SK-N-SH treated with all-trans-retinoic acid at 6 μM for 48 hours (cell line): ENCODE results near the gene DEAF1.

Experiments used
- ARNTL ChIP-seq: fragments of 450-650 bp; formaldehyde crosslinking; IDR thresholded peaks from 2 replicates; pipeline ENCODE4 v1.5.0; 2020; ENCODE audit warnings: low read depth, mild to moderate bottlenecking, moderate library complexity, borderline replicate concordance
- BACH2 ChIP-seq: fragments of 250-450 bp; sonication (Bioruptor Pico); IDR thresholded peaks from 2 replicates; pipeline ENCODE4 v1.9.0; 2021; ENCODE audit warnings: mild to moderate bottlenecking, borderline replicate concordance
- CSDC2 ChIP-seq: fragments of 250-450 bp; sonication (Bioruptor Pico); IDR thresholded peaks from 2 replicates; pipeline ENCODE4 v1.5.0; 2020; ENCODE audit warnings: mild to moderate bottlenecking, moderate library complexity
- PATZ1 ChIP-seq: fragments of 250-450 bp; sonication (Bioruptor Pico); IDR thresholded peaks from 2 replicates; pipeline ENCODE4 v1.8.0; 2020; ENCODE audit warnings: mild to moderate bottlenecking, moderate library complexity, borderline replicate concordance
- PPARA ChIP-seq: fragments of 250-450 bp; sonication (Bioruptor Pico); IDR thresholded peaks from 2 replicates; pipeline ENCODE4 v1.5.0; 2020; ENCODE audit warnings: mild to moderate bottlenecking, borderline replicate concordance
- TCF4 ChIP-seq: fragments of 250-450 bp; sonication (Bioruptor Pico); IDR thresholded peaks from 2 replicates; pipeline ENCODE4 v1.8.0; 2021; ENCODE audit warnings: mild to moderate bottlenecking, moderate library complexity, borderline replicate concordance
- ZFP3 ChIP-seq: fragments of 250-450 bp; sonication (Bioruptor Pico); IDR thresholded peaks from 2 replicates; pipeline ENCODE4 v1.5.0; 2020; ENCODE audit warnings: mild to moderate bottlenecking, moderate library complexity
- TF ChIP-seq, protein P1 (sequence below): fragments of 250-450 bp; sonication (Bioruptor Pico); IDR thresholded peaks from 2 replicates; pipeline ENCODE4 v1.5.1; 2020; ENCODE audit warnings: low read depth, mild to moderate bottlenecking, moderate library complexity

GRCh38 chr11:623349-623869 is 71.6 kb downstream of the DEAF1 start:
- TF ChIP-seq, protein P1, sequence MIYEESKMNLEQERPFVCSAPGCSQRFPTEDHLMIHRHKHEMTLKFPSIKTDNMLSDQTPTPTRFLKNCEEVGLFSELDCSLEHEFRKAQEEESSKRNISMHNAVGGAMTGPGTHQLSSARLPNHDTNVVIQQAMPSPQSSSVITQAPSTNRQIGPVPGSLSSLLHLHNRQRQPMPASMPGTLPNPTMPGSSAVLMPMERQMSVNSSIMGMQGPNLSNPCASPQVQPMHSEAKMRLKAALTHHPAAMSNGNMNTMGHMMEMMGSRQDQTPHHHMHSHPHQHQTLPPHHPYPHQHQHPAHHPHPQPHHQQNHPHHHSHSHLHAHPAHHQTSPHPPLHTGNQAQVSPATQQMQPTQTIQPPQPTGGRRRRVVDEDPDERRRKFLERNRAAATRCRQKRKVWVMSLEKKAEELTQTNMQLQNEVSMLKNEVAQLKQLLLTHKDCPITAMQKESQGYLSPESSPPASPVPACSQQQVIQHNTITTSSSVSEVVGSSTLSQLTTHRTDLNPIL: no peak
- TF ChIP-seq PATZ1 (CRISPR knock-in tag): no peak
- TF ChIP-seq ZFP3: no peak
- no peak for TF ChIP-seq BACH2 (CRISPR knock-in tag)
- no peak for TF ChIP-seq TCF4 (CRISPR knock-in tag)
- no peak for TF ChIP-seq ARNTL
- no peak for TF ChIP-seq PPARA (CRISPR knock-in tag)
- no peak for TF ChIP-seq CSDC2 (CRISPR knock-in tag)
